VCaP (cell line): Measurements from ENCODE around the gene PCDHAC2.
A peak's percentile ranks its signal among the peaks of the same experiment; 100 is the strongest.

Source experiments
- H3K27ac ChIP-seq: fragments of 450-650 bp; 2 replicates; pipeline ENCODE4 v1.5.1; 2017
- TF ChIP-seq, protein P1 (sequence below): fragments of 450-650 bp; conservative IDR thresholded peaks from 2 replicates; pipeline ENCODE4 v1.5.1; 2017; ENCODE audit warnings: mild to moderate bottlenecking, moderate library complexity

PCDHAC2 gene

DNA sequence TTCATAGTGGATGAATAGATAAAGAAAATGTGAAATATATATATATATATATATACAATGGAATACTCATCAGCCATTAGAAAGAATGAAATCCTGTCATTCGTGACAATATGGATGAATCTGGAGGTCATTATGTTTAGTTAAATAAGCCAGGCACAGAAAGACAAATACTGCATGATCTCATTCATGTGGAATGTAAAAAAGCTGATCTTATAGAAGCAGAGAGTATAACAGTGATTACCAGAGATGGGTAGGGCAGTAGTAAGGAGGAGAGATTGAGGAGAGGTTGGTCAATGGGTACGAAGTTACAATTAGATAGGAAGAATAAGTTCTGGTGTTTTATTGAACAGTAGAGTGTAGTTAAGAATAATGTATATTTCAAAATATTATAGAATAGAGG lies 19.7 kb upstream of the PCDHAC2 start:
- TF ChIP-seq, protein P1, sequence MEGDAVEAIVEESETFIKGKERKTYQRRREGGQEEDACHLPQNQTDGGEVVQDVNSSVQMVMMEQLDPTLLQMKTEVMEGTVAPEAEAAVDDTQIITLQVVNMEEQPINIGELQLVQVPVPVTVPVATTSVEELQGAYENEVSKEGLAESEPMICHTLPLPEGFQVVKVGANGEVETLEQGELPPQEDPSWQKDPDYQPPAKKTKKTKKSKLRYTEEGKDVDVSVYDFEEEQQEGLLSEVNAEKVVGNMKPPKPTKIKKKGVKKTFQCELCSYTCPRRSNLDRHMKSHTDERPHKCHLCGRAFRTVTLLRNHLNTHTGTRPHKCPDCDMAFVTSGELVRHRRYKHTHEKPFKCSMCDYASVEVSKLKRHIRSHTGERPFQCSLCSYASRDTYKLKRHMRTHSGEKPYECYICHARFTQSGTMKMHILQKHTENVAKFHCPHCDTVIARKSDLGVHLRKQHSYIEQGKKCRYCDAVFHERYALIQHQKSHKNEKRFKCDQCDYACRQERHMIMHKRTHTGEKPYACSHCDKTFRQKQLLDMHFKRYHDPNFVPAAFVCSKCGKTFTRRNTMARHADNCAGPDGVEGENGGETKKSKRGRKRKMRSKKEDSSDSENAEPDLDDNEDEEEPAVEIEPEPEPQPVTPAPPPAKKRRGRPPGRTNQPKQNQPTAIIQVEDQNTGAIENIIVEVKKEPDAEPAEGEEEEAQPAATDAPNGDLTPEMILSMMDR: no peak
- H3K27ac ChIP-seq: no peak overlapping the region

DNA sequence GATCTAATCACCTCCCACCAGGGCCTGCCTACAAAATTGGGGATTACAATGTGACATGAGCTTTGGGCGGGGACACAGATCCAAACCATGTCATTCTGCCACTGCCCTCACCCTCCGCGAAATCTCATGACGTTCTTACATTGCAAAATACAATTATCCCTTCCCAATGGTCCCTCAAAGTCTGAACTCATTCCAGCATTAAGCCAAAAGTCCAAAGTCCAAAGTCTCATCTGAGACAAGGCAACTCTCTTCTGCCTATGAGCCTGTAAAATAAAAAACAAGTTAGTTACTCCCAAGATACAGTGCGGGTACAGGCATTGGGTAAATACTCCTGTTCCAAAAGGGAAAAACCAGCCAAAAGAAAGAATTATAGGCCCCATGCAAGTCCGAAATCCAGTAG lies 14.6 kb upstream of the PCDHAC2 start:
- TF ChIP-seq, protein P1: no peak
- H3K27ac ChIP-seq: no peak overlapping the region

DNA sequence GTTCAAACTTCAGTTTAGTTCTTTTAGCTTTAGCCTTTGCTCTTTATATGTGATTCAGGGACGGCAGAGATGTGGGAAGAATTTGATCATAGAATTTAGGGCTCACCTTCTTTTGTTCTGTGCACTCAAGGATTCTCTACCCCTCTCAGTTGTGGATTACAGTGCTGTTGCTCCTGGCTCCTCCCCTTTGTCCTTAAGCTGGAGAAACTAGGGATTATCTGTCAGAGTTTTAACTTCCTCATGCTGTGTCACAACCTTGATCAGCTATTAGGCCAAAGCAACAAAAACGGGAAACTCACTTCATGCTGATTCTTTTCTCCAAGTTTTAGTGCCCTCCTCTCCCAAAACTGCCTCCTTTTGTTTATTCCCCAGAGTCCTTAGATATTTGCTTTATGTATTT lies 13.0 kb upstream of the PCDHAC2 start:
- TF ChIP-seq, protein P1: no peak
- 0 out of 2 replicates have a peak overlapping the region, but pooled peaks have one; percentile 18 for H3K27ac ChIP-seq

DNA sequence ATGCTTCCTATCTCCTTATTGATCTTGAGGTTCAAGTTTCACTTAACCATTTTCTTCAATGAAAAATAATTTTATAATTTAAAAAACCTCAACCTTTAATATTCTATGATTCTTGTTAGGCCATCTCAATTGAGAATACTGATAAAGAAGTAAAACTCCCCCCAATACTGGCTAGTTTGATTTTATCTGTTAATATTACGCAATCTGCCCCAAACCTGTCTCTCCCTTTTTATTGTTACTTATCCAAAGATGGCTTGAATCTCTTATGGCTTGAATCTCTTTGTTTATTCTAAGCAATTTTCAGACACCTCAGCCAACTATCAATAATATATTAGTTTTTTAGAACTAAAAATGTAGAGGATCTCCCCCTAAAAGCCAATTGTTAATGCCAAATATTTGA lies 4.1 kb upstream of the PCDHAC2 start:
- TF ChIP-seq, protein P1: no peak
- H3K27ac ChIP-seq: no peak overlapping the region

DNA sequence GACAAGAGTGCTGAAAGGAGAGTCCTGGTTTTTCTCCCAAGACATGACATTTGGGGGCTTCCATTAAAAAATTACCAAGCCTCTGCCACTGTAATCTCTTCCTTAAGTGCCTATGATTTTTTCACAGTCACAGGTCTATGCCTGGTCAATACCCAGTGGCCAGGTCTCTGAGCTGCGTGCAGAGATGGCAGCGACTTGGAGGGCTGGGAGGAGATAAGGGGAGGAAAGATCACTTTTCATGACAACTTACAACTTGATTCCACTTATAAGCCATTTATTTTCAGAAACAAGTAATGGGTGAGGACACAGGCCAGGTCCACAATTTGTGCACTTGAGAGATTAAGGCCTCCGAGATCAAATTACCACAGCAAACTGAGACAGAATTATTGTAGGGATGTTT lies 1.9 kb upstream of the PCDHAC2 start:
- TF ChIP-seq, protein P1: no peak
- no peak overlapping the region for H3K27ac ChIP-seq

DNA sequence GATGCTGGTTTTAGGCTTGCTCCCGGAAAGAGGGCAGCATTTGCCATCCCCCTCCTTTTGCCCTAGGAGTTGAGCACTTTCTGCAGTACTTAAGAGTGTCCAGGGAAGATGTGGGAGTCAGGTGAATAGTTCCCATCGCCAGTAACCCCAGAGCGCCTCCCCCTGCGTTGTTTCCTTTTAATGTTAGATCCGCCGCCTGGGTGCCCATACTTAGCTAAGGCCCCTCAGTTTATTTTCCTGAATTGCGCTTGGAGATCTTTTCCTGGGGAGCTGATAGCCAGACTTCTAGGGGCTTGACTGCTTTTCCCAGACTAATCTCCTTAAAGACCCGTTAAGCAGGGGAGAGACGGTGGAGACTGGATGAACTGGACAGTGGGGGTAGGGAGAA lies 377 bp upstream of the PCDHAC2 start:
- TF ChIP-seq, protein P1: no peak
- H3K27ac ChIP-seq: no peak overlapping the region

DNA sequence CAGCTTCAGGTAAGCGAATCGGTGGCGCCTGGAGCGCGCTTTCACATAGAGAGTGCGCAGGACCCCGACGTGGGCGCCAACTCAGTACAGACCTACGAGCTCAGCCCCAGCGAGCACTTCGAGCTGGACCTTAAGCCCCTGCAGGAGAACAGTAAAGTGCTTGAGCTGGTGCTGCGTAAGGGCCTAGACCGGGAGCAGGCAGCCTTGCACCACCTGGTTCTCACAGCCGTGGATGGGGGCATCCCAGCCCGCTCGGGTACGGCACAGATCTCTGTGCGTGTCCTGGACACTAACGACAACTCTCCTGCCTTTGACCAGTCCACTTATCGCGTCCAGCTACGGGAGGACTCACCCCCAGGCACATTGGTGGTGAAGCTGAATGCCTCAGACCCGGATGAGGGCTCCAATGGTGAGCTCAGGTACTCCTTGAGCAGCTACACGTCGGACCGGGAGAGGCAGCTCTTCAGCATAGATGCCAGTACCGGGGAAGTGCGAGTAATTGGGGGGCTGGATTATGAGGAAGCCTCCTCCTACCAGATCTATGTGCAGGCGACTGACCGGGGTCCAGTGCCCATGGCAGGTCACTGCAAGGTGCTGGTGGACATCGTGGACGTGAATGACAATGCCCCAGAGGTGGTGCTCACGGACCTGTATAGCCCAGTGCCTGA lies 1.1 kb downstream of the PCDHAC2 start:
- H3K27ac ChIP-seq: no peak overlapping the region
- TF ChIP-seq, protein P1: no peak
